GM10266 (cell line): ENCODE results near the gene TBC1D22A.

Source experiments
- DNase-seq: peaks from one replicate; pipeline ENCODE4 v3.0.0; 2012; ENCODE audit errors: extremely low spot score
- TF ChIP-seq, protein P1 (sequence below): IDR thresholded peaks from 2 replicates; pipeline ENCODE4 v1.5.1; 2012; ENCODE audit warnings: mild to moderate bottlenecking, low read depth; ENCODE audit not compliant: control insufficient read depth, insufficient read depth; ENCODE audit errors: missing control alignments

The TBC1D22A gene

GRCh38 chr22:47146391-47146790, 383.9 kb downstream of the TBC1D22A start:
- no peak for DNase-seq
- TF ChIP-seq, protein P1, sequence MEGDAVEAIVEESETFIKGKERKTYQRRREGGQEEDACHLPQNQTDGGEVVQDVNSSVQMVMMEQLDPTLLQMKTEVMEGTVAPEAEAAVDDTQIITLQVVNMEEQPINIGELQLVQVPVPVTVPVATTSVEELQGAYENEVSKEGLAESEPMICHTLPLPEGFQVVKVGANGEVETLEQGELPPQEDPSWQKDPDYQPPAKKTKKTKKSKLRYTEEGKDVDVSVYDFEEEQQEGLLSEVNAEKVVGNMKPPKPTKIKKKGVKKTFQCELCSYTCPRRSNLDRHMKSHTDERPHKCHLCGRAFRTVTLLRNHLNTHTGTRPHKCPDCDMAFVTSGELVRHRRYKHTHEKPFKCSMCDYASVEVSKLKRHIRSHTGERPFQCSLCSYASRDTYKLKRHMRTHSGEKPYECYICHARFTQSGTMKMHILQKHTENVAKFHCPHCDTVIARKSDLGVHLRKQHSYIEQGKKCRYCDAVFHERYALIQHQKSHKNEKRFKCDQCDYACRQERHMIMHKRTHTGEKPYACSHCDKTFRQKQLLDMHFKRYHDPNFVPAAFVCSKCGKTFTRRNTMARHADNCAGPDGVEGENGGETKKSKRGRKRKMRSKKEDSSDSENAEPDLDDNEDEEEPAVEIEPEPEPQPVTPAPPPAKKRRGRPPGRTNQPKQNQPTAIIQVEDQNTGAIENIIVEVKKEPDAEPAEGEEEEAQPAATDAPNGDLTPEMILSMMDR = no peak

DNA sequence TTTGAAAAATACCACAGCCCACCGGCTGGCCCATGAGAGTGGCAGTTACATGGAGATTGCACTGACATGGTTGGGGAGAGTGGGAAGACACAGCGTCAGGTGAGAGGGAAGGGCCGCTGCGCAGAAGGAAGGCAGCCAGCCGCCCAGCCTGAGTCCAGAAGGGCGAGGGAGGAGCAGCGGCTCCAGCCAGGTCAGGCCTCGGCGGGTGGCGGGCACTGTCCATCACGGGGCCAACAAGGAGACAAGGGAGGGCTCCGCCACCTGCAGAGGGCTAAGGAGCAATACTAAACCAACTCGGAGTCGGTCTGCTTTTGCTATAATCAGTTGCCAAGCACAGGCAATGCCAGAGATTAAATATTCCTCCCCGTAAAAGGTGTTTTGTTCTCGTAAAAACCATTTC, 384.5 kb downstream of the TBC1D22A start:
- no peak for DNase-seq
- TF ChIP-seq, protein P1 = no peak

GRCh38 chr22:47147572-47147971, 385.1 kb downstream of the TBC1D22A start:
- TF ChIP-seq, protein P1 = no peak
- no peak for DNase-seq

GRCh38 chr22:47148510-47148909, 386.1 kb downstream of the TBC1D22A start:
- TF ChIP-seq, protein P1 = no peak
- no peak for DNase-seq

DNA sequence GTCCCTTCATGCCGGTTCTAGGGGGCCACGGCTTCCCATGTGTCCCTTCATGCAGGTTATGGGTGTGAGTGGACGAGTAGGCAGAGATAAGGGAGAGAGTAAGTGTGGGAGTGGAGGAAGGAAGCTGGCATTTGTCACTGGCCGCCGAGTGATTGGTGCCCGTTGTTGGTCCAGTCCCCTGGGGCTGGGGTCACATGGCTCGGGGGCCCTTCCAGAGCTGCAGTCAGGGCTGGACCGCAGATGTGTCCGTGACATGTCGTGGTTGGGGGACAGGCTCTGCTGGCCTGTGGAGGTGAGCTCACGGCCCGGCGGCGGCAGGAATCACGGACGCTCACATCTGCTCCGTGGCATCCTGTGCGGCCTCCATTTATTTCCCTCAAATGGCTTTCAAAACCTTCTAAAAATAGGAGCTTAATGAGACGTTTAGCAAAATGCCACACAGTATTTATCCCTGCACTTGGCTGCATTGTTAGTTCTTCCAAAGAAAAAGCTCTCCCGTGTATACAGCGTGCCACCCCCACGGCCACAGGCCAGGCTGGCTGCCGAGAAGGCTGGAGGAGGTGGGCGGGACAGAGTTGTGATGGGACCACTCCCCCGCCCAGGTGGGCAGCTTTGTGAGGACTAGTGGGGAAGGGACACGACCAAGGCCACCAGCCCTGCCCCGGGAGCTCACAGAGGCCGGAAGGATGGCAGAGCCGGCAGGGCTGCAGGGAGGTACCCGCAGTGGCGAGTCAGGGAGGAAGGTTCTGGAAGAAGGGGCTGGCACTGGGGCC, 386.7 kb downstream of the TBC1D22A start:
- DNase-seq = no peak
- TF ChIP-seq, protein P1 = no peak

- TF ChIP-seq, protein P1 = no peak
- no peak for DNase-seq
Measured at GRCh38 chr22:47149976-47150375, 387.5 kb downstream of the TBC1D22A start.

- TF ChIP-seq, protein P1 = no peak
- no peak for DNase-seq
Measured at GRCh38 chr22:47150426-47150825, 388.0 kb downstream of the TBC1D22A start.
